HG02763 (cell line): ENCODE data around the gene ZFP90.

Experiments used
- ATAC-seq: cut with Tn5 transposase; IDR thresholded peaks from one replicate; pipeline ENCODE4 v1.9.1; 2021; ENCODE audit warnings: mild to moderate bottlenecking, moderate library complexity; ENCODE audit not compliant: unreplicated experiment

The ZFP90 gene

GRCh38 chr16:68577352-68577853 is 38.3 kb downstream of the ZFP90 start:
- no peak for ATAC-seq

GRCh38 chr16:68590201-68590994 is 51.3 kb downstream of the ZFP90 start:
- no peak for ATAC-seq

- no peak for ATAC-seq
Measured at GRCh38 chr16:68592466-68593337, 53.6 kb downstream of the ZFP90 start.

DNA sequence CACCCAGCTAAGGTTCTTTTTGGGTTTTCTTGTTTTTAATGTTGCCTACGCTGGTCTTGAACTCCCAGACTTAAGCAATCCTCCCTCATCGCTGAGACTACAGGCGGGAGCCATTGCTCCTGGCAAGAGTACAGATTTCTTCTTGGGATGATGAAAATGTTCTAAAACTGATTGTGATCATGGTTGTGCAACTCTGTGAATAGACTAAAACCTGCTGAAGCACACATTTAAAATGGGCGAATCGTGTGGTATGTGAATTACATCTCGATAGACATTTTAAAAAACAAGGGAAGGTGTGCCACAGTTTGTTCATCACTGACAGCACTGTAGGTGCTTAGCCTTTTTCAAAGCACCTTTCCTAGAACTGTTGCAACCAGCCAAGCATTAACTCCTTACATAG is 57.2 kb downstream of the ZFP90 start:
- no peak for ATAC-seq

- no peak for ATAC-seq
Measured at GRCh38 chr16:68599586-68599985, 60.5 kb downstream of the ZFP90 start.

DNA sequence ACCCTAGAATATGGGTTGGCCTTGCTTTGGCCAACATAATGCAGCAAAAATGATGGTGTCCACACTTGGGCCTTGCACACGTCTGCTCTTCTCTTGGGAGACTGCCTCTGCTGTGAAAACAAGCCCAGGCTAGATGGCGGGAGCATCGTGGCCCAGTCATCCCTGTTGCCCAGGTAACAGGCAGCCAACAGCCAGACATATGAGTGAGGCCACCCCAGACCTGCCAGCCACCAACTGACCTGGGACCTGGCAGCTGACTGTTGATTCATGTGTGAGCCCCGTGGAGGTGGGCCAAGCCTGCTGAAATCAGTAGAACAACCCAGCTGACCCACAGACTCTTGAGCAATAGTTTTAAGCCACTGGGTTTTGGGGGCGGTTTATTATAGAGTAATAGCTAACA is 66.7 kb downstream of the ZFP90 start:
- ATAC-seq, result no peak

DNA sequence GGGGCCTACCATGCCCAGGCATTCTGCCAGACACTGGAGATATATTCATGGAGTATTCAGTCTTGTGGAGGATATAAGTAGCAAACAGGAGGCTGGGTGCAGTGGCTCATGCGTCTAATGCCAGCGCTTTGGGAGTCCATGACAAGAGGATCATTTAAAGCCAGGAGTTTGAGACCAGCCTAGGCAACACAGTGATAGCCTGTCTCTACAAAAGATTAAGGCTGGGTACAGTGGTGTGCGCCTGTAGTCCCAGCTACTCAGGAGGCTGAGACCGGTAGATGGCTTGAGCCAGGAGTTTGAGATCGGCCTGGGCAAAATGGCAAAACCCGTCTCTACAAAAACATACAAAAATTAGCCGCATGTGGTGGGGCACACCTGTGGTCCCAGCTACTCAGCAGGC is 68.4 kb downstream of the ZFP90 start:
- no peak for ATAC-seq

DNA sequence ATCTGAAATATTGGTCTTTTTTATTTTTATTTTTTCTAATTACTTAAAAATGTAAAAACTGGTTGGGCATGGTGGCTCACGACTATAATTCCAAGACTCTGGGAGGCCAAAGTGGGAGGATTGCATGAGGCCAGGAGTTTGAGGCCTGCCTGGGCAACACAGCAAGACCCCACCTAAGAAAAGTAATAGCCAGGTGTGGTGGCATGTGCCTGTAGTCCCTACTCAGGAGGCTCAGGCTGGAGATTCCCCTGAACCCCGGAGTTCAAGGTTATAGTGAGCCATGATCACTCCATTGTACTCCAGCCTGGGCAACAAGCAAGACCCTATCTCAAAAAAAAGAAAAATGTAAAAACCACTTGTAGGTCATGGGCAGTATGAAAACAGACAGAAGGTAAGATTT is 69.2 kb downstream of the ZFP90 start:
- ATAC-seq, result no peak

GRCh38 chr16:68612996-68613395 is 73.9 kb downstream of the ZFP90 start:
- no peak for ATAC-seq

- no peak for ATAC-seq
Measured at GRCh38 chr16:68617734-68618133, 78.6 kb downstream of the ZFP90 start.
